Coronary artery (tissue), 2 donors: ENCODE results near the gene DOHH.
"Not testable (repeated sequence)": the region's sequence is repeated elsewhere in the genome, so short reads cannot be mapped to it uniquely, and the experiment has no call there.

Experiments used
- DNase-seq: peaks from one replicate; pipeline ENCODE4 v3.0.0-alpha.2; 2017; ENCODE audit warnings: low spot score
- H3K27ac ChIP-seq, 2 donors: fragments of 200-600 bp; sonication (generic); one replicate each; pipeline ENCODE4 v1.5.1; 2016 to 2019
- H3K4me3 ChIP-seq: fragments of 200-600 bp; sonication (generic); 2 replicates; pipeline ENCODE4 v1.5.1; 2016; ENCODE audit warnings: mild to moderate bottlenecking, moderate library complexity
- CTCF ChIP-seq: fragments of 200-600 bp; sonication (generic); IDR thresholded peaks from one replicate; pipeline ENCODE4 v1.5.1; 2019; ENCODE audit warnings: antibody characterized with exemption

DOHH gene

GRCh38 chr19:3512562-3513228, 12.2 kb upstream of the DOHH start:
- no peak for TF ChIP-seq CTCF
- DNase-seq: no peak
- H3K27ac ChIP-seq: no peak overlapping the region

GRCh38 chr19:3511506-3512251, 11.2 kb upstream of the DOHH start:
- DNase-seq: no peak
- H3K27ac ChIP-seq: no peak overlapping the region
- H3K4me3 ChIP-seq: no peak overlapping the region
- TF ChIP-seq CTCF: no peak

More at GRCh38 chr19:3512562-3513228, 12.2 kb upstream of the DOHH start:
- H3K4me3 ChIP-seq: no peak overlapping the region

GRCh38 chr19:3510727-3511126, 10.3 kb upstream of the DOHH start:
- TF ChIP-seq CTCF: no peak
- DNase-seq: no peak
- Histone ChIP-seq H3K27ac (no peak overlapping the region), H3K4me3 (no peak overlapping the region)

- no peak for DNase-seq
- no peak for TF ChIP-seq CTCF
- no peak overlapping the region for H3K27ac ChIP-seq
- no peak overlapping the region for H3K4me3 ChIP-seq
Measured at GRCh38 chr19:3509566-3509989, 9.1 kb upstream of the DOHH start.

GRCh38 chr19:3508771-3509535, 8.5 kb upstream of the DOHH start:
- no peak for TF ChIP-seq CTCF
- Histone ChIP-seq H3K27ac (no peak overlapping the region), H3K4me3 (no peak overlapping the region)
- no peak for DNase-seq

DNA sequence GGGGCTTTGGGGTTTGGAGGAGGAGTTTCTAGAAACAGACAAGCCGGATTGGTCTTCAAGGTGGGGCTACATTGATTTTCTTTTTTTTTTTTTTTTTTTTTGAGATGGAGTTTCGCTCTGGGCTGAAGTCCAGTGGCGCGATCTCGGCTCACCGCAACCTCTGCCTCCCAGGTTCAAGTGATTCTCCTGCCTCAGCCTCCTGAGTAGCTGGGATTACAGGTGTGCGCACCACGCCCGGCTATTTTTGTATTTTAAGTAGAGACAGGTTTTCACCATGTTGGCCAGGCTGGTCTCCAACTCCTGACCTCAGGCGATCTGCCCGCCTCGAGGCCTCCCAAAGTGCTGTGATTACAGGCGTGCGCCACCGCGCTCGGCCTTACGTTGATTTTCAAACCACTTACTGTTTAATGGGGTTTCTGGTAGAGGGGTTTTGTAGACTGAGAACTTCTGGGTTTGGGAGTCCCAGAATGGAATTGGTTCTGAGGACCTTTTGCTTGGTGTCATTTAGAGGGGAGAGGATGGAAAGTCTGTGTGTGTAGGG, 7.7 kb upstream of the DOHH start:
- not testable (repeated sequence) for H3K4me3 ChIP-seq, DNase-seq, H3K27ac ChIP-seq

DNA sequence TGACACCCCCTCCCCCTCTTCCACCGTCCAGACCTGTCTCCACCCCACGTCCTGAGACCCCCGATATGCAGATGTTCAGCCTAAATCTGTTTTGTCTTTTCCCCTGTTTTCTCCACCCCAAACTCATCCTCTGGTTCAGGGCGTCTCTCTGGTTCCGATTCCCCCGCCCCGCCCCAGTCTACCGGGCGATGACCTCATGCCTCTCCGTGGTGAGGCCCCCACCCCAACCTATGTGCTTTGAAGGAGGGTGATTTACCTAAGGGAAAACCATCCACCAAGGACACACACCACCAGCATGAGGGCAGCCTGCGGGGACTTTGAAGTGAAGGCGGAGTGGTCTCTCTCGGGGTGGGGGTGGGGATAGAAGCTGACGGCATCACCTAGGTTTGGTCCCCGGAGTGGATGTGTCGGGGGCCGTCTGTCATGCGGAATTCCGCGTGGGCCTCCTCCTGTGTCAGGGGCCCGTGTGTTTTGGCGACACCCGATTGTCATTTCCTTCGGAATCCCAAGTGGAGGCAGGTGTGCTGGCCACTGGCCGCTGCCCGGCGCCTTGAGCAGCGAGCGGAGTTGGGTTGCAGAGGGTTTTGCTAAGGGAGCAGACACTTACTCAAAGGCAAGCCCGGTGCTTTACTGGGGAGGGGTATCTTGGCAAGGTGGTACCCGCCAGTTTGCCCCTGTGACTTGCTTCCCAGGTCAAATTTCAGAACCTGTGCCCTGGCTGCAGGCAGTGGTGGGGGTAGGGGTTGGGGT, 7.1 kb upstream of the DOHH start:
- Histone ChIP-seq H3K4me3 (peak overlapping the region; percentile 95), H3K27ac (peak overlapping the region; percentile 84 to 90)
- DNase-seq: no peak
- no peak for TF ChIP-seq CTCF
